Epithelial cell of prostate (primary cell): ENCODE data around the gene TEKT5.
"Not testable (repeated sequence)": the region's sequence is repeated elsewhere in the genome, so short reads cannot be mapped to it uniquely, and the experiment has no call there.

Experiments used
- DNase-seq: peaks from one replicate; pipeline ENCODE4 v3.0.0-alpha.2; 2011; ENCODE audit warnings: low read depth, low spot score
- H3K27ac ChIP-seq: fragments of 450-650 bp; 2 replicates; pipeline ENCODE4 v1.5.1; 2017; ENCODE audit warnings: mild to moderate bottlenecking

The TEKT5 gene

GRCh38 chr16:10688291-10688690 is 6.4 kb downstream of the TEKT5 start:
- no peak overlapping the region for H3K27ac ChIP-seq
- DNase-seq, result no peak

- H3K27ac ChIP-seq, result no peak overlapping the region
- no peak for DNase-seq
Measured at GRCh38 chr16:10685709-10686108, 9.0 kb downstream of the TEKT5 start.

GRCh38 chr16:10684511-10685151 is 10.1 kb downstream of the TEKT5 start:
- H3K27ac ChIP-seq, result no peak overlapping the region
- no peak for DNase-seq

GRCh38 chr16:10683170-10683569 is 11.6 kb downstream of the TEKT5 start:
- DNase-seq, result no peak
- H3K27ac ChIP-seq, result no peak overlapping the region

GRCh38 chr16:10682604-10683003 is 12.1 kb downstream of the TEKT5 start:
- no peak overlapping the region for H3K27ac ChIP-seq
- no peak for DNase-seq

- no peak for DNase-seq
- H3K27ac ChIP-seq, result no peak overlapping the region
Measured at GRCh38 chr16:10681310-10682308, 13.1 kb downstream of the TEKT5 start.

- no peak overlapping the region for H3K27ac ChIP-seq
- DNase-seq, result no peak
Measured at GRCh38 chr16:10679921-10680320, 14.8 kb downstream of the TEKT5 start.

GRCh38 chr16:10679441-10679840 is 15.3 kb downstream of the TEKT5 start:
- not testable (repeated sequence) for DNase-seq, H3K27ac ChIP-seq

GRCh38 chr16:10678655-10679054 is 16.1 kb downstream of the TEKT5 start:
- H3K27ac ChIP-seq, result no peak overlapping the region
- DNase-seq, result no peak

- H3K27ac ChIP-seq, result no peak overlapping the region
- DNase-seq, result no peak
Measured at GRCh38 chr16:10676284-10676683, 18.4 kb downstream of the TEKT5 start.

GRCh38 chr16:10675861-10676260 is 18.9 kb downstream of the TEKT5 start:
- no peak for DNase-seq
- H3K27ac ChIP-seq, result no peak overlapping the region

- no peak overlapping the region for H3K27ac ChIP-seq
- no peak for DNase-seq
Measured at GRCh38 chr16:10675216-10675615, 19.5 kb downstream of the TEKT5 start.

GRCh38 chr16:10671729-10672128 is 23.0 kb downstream of the TEKT5 start:
- H3K27ac ChIP-seq, result no peak overlapping the region
- DNase-seq, result no peak

GRCh38 chr16:10669791-10670190 is 24.9 kb downstream of the TEKT5 start:
- no peak overlapping the region for H3K27ac ChIP-seq
- DNase-seq, result no peak

GRCh38 chr16:10668322-10669045 is 26.2 kb downstream of the TEKT5 start:
- DNase-seq, result no peak
- H3K27ac ChIP-seq, result no peak overlapping the region

- no peak overlapping the region for H3K27ac ChIP-seq
- DNase-seq, result no peak
Measured at GRCh38 chr16:10667239-10667638, 27.5 kb downstream of the TEKT5 start.

- no peak overlapping the region for H3K27ac ChIP-seq
- DNase-seq, result no peak
Measured at GRCh38 chr16:10666291-10666690, 28.4 kb downstream of the TEKT5 start.

- H3K27ac ChIP-seq, result no peak overlapping the region
- no peak for DNase-seq
Measured at GRCh38 chr16:10665166-10665565, 29.6 kb downstream of the TEKT5 start.

- H3K27ac ChIP-seq, result no peak overlapping the region
- no peak for DNase-seq
Measured at GRCh38 chr16:10664720-10665126, 30.0 kb downstream of the TEKT5 start.

GRCh38 chr16:10663744-10664143 is 31.0 kb downstream of the TEKT5 start:
- no peak overlapping the region for H3K27ac ChIP-seq
- DNase-seq, result no peak

GRCh38 chr16:10663146-10663545 is 31.6 kb downstream of the TEKT5 start:
- no peak for DNase-seq
- H3K27ac ChIP-seq, result no peak overlapping the region
